Activated CD8-positive, alpha-beta T cell treated with anti-CD3 and anti-CD28 coated beads for 36 hours (primary cell): Measurements from ENCODE around the gene BHLHE23. TPM values are rescaled to one million over a fixed set of nuclear protein-coding genes. Genes with fewer than 3 reads are reported as not detected.
"Not testable (repeated sequence)": the region's sequence is repeated elsewhere in the genome, so short reads cannot be mapped to it uniquely, and the experiment has no call there.

Experiments used
- ATAC-seq: fragments of 200-7000 bp; cut with Tn5 transposase; one replicate; pipeline ENCODE4 v1.10.0; 2021; ENCODE audit warnings: mild to moderate bottlenecking, moderate library complexity
- CTCF ChIA-PET: fragments of 350-600 bp; sonication (Branson Sonifier 250); formaldehyde crosslinking; loops from one replicate; lab custom pipeline; 2021; ENCODE audit warnings: antibody characterized with exemption; lab: Charles Lee
- POLR2A ChIA-PET: fragments of 350-600 bp; sonication (Branson Sonifier 250); formaldehyde crosslinking; loops from one replicate; lab custom pipeline; 2021; ENCODE audit warnings: antibody characterized with exemption; lab: Charles Lee
- DNase-seq: peaks from one replicate; pipeline ENCODE4 v3.0.0-alpha.2; 2020
- H3K27ac Mint-ChIP-seq: one replicate; pipeline ENCODE4 v1.8.0; 2021; ENCODE audit warnings: mild to moderate bottlenecking, mixed read lengths
- H3K27me3 Mint-ChIP-seq: one replicate; pipeline ENCODE4 v1.8.0; 2021; ENCODE audit warnings: mixed read lengths
- H3K36me3 Mint-ChIP-seq: one replicate; pipeline ENCODE4 v1.8.0; 2021; ENCODE audit warnings: low read depth, mixed read lengths
- H3K4me1 Mint-ChIP-seq: one replicate; pipeline ENCODE4 v1.8.0; 2021; ENCODE audit warnings: low read depth, mixed read lengths
- H3K4me3 Mint-ChIP-seq: one replicate; pipeline ENCODE4 v1.8.0; 2021; ENCODE audit warnings: mild to moderate bottlenecking, moderate library complexity, mixed read lengths
- H3K9me3 Mint-ChIP-seq: one replicate; pipeline ENCODE4 v1.8.0; 2021; ENCODE audit warnings: mixed read lengths
- intact Hi-C: fragments of 100-400 bp; cut with micrococcal nuclease; formaldehyde crosslinking; loops from one replicate; pipeline ENCODE4 v1.10.0; 2022
- total RNA-seq, 2 experiments: library from RNA; stranded (reverse); gene quantifications; one replicate each; pipeline ENCODE4 v1.2.3, GENCODE V29; 2021
- TF ChIP-seq, protein P1 (sequence below): fragments of 200-600 bp; IDR thresholded peaks from one replicate; pipeline ENCODE4 v1.8.0; 2022; ENCODE audit warnings: antibody characterized with exemption, mild to moderate bottlenecking

The BHLHE23 gene
- total RNA-seq, 2 experiments from 2014 or later = not detected

DNA sequence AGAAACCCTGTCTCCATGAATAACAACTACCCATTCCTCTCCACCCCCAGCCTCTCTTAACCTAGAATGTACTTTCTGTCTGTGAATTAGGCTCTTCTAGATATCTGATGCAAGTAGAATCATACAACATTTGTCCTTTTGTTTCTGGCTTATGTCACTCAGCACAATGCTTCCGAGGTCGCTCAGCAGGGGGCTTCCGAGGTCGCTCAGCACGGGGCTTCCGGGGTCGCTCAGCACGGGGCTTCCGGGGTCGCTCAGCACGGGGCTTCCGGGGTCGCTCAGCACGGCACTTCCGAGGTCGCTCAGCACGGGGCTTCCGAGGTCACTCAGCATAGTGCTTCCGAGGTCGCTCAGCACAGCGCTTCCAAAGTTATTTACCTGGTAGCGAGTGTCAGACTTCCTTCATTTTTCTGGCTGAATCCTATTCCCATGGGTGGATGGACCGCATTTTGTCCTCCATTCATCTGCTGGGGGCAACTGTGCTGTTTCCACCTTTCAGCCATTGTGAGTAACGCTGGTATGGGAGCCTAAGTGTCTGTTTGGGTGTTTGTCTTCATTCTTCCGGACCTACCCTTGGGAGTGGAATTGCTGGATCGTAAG lies 31.0 kb upstream of the BHLHE23 start:
- TF ChIP-seq, protein P1, sequence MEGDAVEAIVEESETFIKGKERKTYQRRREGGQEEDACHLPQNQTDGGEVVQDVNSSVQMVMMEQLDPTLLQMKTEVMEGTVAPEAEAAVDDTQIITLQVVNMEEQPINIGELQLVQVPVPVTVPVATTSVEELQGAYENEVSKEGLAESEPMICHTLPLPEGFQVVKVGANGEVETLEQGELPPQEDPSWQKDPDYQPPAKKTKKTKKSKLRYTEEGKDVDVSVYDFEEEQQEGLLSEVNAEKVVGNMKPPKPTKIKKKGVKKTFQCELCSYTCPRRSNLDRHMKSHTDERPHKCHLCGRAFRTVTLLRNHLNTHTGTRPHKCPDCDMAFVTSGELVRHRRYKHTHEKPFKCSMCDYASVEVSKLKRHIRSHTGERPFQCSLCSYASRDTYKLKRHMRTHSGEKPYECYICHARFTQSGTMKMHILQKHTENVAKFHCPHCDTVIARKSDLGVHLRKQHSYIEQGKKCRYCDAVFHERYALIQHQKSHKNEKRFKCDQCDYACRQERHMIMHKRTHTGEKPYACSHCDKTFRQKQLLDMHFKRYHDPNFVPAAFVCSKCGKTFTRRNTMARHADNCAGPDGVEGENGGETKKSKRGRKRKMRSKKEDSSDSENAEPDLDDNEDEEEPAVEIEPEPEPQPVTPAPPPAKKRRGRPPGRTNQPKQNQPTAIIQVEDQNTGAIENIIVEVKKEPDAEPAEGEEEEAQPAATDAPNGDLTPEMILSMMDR = no peak
- ChIA-PET CTCF (interaction anchor here (1.7 kb wide), 1 partner anchor 29 kb away, joined by 3 read pairs; no protein-coding TSS in a partner anchor), POLR2A (no interaction called here)

DNA sequence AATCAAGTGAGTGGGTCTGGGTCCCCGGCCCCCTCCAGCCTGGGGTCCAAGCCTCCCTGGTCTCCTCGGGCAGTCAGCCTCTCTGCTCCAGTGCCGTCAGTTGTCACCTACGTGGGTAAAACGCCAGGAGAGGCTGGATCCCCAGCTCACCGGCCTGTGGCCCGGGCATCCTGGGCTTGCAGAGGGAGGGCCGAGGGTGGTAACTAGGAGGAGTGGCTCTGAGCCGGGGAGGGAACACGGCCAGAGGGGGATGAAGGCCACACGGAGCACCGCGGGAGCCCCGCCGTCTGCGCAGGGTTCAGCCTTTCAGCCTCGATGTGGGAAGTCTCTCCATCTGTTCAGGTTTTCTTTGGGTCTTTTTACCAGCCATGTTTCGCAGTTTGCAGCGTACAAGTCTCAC lies 29.5 kb upstream of the BHLHE23 start:
- ATAC-seq (no peak), DNase-seq (no peak)
- Mint-ChIP-seq H3K27ac (no peak overlapping the region), H3K36me3 (no peaks in the 10 kb centered on the region), H3K9me3 (no peaks in the 10 kb centered on the region), H3K4me3 (no peak overlapping the region), H3K4me1 (peaks cover 8% of the 10 kb centered on the region), H3K27me3 (peaks cover 23% of the 10 kb centered on the region)
- intact Hi-C loops = no loop called here
- ChIA-PET CTCF (interaction anchor here (1.0 to 1.7 kb wide), 2 partner anchors 27 to 141 kb away, joined by 3 read pairs; no protein-coding TSS in a partner anchor), POLR2A (no interaction called here)
- TF ChIP-seq, protein P1 = no peak

More for the DNA sequence above, 31.0 kb upstream of the BHLHE23 start:
- H3K36me3 Mint-ChIP-seq = no peaks in the 10 kb centered on the region
- no peaks in the 10 kb centered on the region for H3K9me3 Mint-ChIP-seq
- no peak overlapping the region for H3K27ac Mint-ChIP-seq
- intact Hi-C loops = no loop called here
- H3K4me1 Mint-ChIP-seq = peaks cover 6% of the 10 kb centered on the region
- peaks cover 23% of the 10 kb centered on the region for H3K27me3 Mint-ChIP-seq
- no peak overlapping the region for H3K4me3 Mint-ChIP-seq
- ATAC-seq = no peak
- no peak for DNase-seq

DNA sequence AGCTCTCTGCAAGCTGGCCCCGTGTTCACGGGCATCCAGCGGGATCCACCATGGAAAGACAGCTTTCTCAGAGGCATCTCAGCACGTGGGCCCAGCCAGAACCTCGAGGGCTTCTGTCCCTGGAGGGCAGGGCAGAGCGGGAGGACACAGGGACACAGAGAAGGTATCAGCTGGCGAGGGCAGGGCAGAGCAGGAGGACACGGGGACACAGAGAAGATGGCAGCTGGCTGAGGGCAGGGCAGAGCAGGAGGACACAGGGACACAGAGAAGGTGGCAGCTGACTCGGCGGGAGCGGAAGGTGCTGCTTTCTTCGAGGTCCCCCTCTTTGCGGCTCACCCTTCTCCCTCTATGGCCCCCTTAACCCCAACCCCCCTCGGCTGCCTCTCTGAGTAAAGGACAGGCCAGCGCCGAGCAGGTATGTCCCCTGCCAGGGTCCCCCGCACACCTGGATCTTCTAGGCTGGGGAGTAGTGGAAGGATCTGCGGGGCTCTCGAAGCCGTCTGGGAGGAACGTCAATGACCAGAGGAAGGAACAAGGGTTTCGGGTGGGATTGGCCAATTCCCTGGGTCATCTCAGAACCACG lies 28.9 kb upstream of the BHLHE23 start:
- intact Hi-C loops = no loop called here

DNA sequence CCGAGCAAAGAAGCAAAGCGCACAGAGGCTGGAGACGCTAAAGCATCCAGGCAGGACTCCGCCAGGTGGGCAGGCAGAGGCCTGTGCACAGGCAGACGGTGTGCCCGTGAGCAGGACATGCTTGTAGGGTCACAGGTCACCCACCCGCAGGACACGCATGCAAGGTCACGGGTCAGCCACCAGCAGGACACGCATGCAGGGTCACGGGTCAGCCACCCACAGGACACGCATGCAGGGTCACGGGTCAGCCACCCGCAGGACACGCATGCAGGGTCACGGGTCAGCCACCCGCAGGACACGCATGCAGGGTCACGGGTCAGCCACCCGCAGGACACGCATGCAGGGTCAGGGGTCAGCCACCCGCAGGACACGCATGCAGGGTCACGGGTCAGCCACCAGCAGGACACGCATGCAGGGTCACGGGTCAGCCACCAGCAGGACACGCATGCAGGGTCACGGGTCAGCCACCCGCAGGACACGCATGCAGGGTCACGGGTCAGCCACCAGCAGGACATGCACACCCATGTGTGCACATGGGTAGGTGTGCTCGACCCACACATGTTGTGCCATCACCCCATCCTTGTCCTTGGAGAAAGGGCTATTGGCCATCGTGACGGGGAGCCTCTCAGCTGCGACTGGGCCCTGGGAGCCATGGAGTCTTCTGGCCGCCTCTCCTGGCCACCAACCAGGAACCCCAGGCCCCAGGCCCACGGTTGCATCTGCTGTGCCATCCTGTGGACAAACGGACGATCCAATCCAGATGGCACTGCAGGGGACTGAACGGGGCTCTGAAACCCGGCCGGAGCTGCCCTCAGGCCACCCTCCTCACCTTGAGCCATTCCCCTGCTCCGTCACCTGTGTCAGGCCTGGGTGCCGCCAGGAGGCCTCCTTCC lies 28.2 kb upstream of the BHLHE23 start:
- POLR2A ChIA-PET = interaction anchor here (0.9 kb wide), 1 partner anchor 10 kb away, joined by 3 read pairs; no protein-coding TSS in a partner anchor
- H3K36me3 Mint-ChIP-seq, H3K27ac Mint-ChIP-seq, H3K4me1 Mint-ChIP-seq, H3K4me3 Mint-ChIP-seq, intact Hi-C loops, H3K9me3 Mint-ChIP-seq, CTCF ChIA-PET, DNase-seq, ATAC-seq: not testable (repeated sequence)
- peaks cover 17% of the 10 kb centered on the region for H3K27me3 Mint-ChIP-seq

More for the DNA sequence above, 28.9 kb upstream of the BHLHE23 start:
- Mint-ChIP-seq H3K4me3 (no peak overlapping the region), H3K4me1 (peaks cover 8% of the 10 kb centered on the region), H3K27me3 (peaks cover 23% of the 10 kb centered on the region), H3K9me3 (no peaks in the 10 kb centered on the region), H3K27ac (no peak overlapping the region), H3K36me3 (no peaks in the 10 kb centered on the region)
- CTCF ChIA-PET = interaction anchor here (1.0 to 1.7 kb wide), 2 partner anchors 26 to 142 kb away, joined by 3 read pairs; no protein-coding TSS in a partner anchor
- DNase-seq = no peak
- POLR2A ChIA-PET = interaction anchor here (0.9 kb wide), 1 partner anchor 9 kb away, joined by 3 read pairs; no protein-coding TSS in a partner anchor
- no peak for ATAC-seq
- TF ChIP-seq, protein P1 = no peak
